ENCODE results near the gene MASP1.

MASP1 gene

DNA sequence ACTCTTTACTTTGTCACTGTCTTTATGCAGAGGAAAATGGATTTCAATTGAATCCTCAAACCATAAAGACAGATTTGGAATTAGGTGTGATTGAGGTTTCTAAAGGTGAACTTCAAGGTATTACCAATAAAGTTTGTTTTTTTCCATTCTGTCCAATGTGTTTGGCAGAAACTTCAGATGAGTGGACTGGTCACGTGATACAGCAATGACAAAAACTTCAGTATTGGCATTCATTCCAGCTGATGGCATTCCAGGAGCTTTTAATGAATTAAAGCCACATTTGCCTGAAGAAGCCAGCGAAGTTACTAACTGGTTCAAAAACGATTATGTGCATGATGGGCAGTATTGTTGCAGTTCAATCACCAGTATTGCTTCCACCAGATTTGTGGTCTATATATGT, 4.5 kb upstream of the MASP1 start:
- DNase-seq (ENCODE audit: low spot score) (no peak), ATAC-seq (ENCODE audit: low read depth) (no peak)
- H3K9me3 ChIP-seq (ENCODE audit: severe bottlenecking): no peaks in the 10 kb centered on the region
- no peaks in the 10 kb centered on the region for H3K4me1 ChIP-seq (ENCODE audit: insufficient read depth, poor library complexity, severe bottlenecking)
- H3K27me3 ChIP-seq (ENCODE audit: insufficient read depth, poor library complexity, severe bottlenecking): no peaks in the 10 kb centered on the region
- no peak overlapping the region for H3K4me3 ChIP-seq (ENCODE audit: severe bottlenecking)
- H3K36me3 ChIP-seq (ENCODE audit: low read depth): no peaks in the 10 kb centered on the region
- H3K27ac ChIP-seq (ENCODE audit: poor library complexity, severe bottlenecking): no peak overlapping the region
- TF ChIP-seq, protein P1, sequence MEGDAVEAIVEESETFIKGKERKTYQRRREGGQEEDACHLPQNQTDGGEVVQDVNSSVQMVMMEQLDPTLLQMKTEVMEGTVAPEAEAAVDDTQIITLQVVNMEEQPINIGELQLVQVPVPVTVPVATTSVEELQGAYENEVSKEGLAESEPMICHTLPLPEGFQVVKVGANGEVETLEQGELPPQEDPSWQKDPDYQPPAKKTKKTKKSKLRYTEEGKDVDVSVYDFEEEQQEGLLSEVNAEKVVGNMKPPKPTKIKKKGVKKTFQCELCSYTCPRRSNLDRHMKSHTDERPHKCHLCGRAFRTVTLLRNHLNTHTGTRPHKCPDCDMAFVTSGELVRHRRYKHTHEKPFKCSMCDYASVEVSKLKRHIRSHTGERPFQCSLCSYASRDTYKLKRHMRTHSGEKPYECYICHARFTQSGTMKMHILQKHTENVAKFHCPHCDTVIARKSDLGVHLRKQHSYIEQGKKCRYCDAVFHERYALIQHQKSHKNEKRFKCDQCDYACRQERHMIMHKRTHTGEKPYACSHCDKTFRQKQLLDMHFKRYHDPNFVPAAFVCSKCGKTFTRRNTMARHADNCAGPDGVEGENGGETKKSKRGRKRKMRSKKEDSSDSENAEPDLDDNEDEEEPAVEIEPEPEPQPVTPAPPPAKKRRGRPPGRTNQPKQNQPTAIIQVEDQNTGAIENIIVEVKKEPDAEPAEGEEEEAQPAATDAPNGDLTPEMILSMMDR (IDR thresholded peaks at IDR 0.05; ENCODE audit: poor library complexity, severe bottlenecking): no peak

DNA sequence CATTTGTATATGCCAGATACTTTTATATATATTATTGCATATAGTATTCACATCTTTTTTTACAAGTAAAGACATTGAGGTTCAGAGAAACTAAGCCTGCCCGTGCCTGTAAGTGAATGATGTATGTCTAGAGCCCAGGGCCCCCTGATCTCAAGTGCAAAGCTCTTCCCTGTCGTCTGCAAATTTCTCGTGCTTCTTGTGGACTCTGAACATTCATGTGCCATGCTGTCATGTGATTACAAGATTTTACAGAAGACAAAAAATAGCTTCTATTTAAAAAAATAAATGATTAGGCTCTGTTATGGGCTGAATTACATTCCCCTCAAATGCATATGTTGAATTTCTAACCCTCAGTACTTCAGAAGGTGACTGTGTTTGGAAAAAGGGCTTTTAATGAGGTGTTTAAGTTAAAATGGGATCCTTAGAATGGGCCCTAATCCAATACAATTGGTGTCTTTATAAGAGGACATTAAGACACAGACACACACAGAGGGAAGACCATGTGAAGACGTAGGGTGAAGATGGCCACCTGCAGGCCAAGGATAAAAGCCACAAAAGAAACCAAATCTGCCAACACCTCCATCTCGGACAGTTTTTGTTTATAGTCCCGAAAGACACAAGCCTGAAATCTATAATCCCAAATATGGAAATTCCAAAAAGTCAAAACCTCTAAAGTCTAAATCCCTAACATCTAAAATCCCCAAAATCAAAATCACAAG, 3.9 kb upstream of the MASP1 start:
- ATAC-seq (ENCODE audit: low read depth) (no peak), DNase-seq (ENCODE audit: low spot score) (no peak)
- H3K4me1 ChIP-seq (ENCODE audit: insufficient read depth, poor library complexity, severe bottlenecking): no peaks in the 10 kb centered on the region
- H3K27me3 ChIP-seq (ENCODE audit: insufficient read depth, poor library complexity, severe bottlenecking): no peaks in the 10 kb centered on the region
- TF ChIP-seq, protein P1 (IDR thresholded peaks at IDR 0.05; ENCODE audit: poor library complexity, severe bottlenecking): peak; percentile 10
- H3K27ac ChIP-seq (ENCODE audit: poor library complexity, severe bottlenecking): no peak overlapping the region
- no peaks in the 10 kb centered on the region for H3K9me3 ChIP-seq (ENCODE audit: severe bottlenecking)
- no peaks in the 10 kb centered on the region for H3K36me3 ChIP-seq (ENCODE audit: low read depth)
- no peak overlapping the region for H3K4me3 ChIP-seq (ENCODE audit: severe bottlenecking)

GRCh38 chr3:187293516-187294430, 2.2 kb upstream of the MASP1 start:
- H3K4me3 ChIP-seq (ENCODE audit: severe bottlenecking): no peak overlapping the region
- TF ChIP-seq, protein P1 (IDR thresholded peaks at IDR 0.05; ENCODE audit: poor library complexity, severe bottlenecking): no peak
- no peak for DNase-seq (ENCODE audit: low spot score)
- H3K36me3 ChIP-seq (ENCODE audit: low read depth): no peaks in the 10 kb centered on the region
- H3K27me3 ChIP-seq (ENCODE audit: insufficient read depth, poor library complexity, severe bottlenecking): no peaks in the 10 kb centered on the region
- no peaks in the 10 kb centered on the region for H3K4me1 ChIP-seq (ENCODE audit: insufficient read depth, poor library complexity, severe bottlenecking)
- no peak overlapping the region for H3K27ac ChIP-seq (ENCODE audit: poor library complexity, severe bottlenecking)
- no peaks in the 10 kb centered on the region for H3K9me3 ChIP-seq (ENCODE audit: severe bottlenecking)
- ATAC-seq (ENCODE audit: low read depth): no peak

- Histone ChIP-seq H3K9me3 (ENCODE audit: severe bottlenecking) (no peaks in the 10 kb centered on the region), H3K27ac (ENCODE audit: poor library complexity, severe bottlenecking) (no peak overlapping the region), H3K4me3 (ENCODE audit: severe bottlenecking) (no peak overlapping the region), H3K4me1 (ENCODE audit: insufficient read depth, poor library complexity, severe bottlenecking) (no peaks in the 10 kb centered on the region), H3K36me3 (ENCODE audit: low read depth) (no peaks in the 10 kb centered on the region), H3K27me3 (ENCODE audit: insufficient read depth, poor library complexity, severe bottlenecking) (no peaks in the 10 kb centered on the region)
- DNase-seq (ENCODE audit: low spot score) (no peak), ATAC-seq (ENCODE audit: low read depth) (no peak)
- TF ChIP-seq, protein P1 (IDR thresholded peaks at IDR 0.05; ENCODE audit: poor library complexity, severe bottlenecking): no peak
These were observed 1.3 kb upstream of the MASP1 start for GRCh38 chr3:187292631-187293515.

Data from RWPE2 (cell line).